Neural cell (in vitro differentiated cells): Measurements from ENCODE around the gene MID1. TPM values are rescaled to one million over a fixed set of nuclear protein-coding genes. Genes with fewer than 3 reads are reported as not detected.

Experiments used
- H2AFZ ChIP-seq: fragments of 200-600, 300-800 bp; sonication (generic), shearing (Covaris generic); 2 replicates; pipeline ENCODE4 v1.6.0; 2014; ENCODE audit warnings: low read depth, mild to moderate bottlenecking, antibody characterized with exemption, low read length, moderate library complexity
- H3F3A ChIP-seq: fragments of 200-600 bp; shearing (Covaris generic); 2 replicates; pipeline ENCODE4 v1.6.1; 2016; ENCODE audit warnings: mild to moderate bottlenecking, moderate library complexity, mixed read lengths, antibody characterized with exemption, low read length; ENCODE audit not compliant: insufficient read depth, poor library complexity, severe bottlenecking
- H3K27ac ChIP-seq: fragments of 200-600, 300-800 bp; sonication (generic), shearing (Covaris generic); 2 replicates; pipeline ENCODE4 v1.5.1; 2014; ENCODE audit warnings: mild to moderate bottlenecking, low read length, moderate library complexity
- H3K27me3 ChIP-seq: fragments of 300-800, 200-600 bp; sonication (generic), shearing (Covaris generic); 2 replicates; pipeline ENCODE4 v1.6.0; 2014; ENCODE audit warnings: mild to moderate bottlenecking, low read depth, low read length, moderate library complexity; ENCODE audit not compliant: insufficient read depth
- H3K36me3 ChIP-seq: fragments of 300-800, 200-600 bp; sonication (generic), shearing (Covaris generic); 2 replicates; pipeline ENCODE4 v1.5.1; 2014; ENCODE audit warnings: mild to moderate bottlenecking, antibody characterized with exemption, low read length, moderate library complexity; ENCODE audit not compliant: insufficient read depth
- H3K4me2 ChIP-seq: fragments of 300-800, 200-600 bp; sonication (generic), shearing (Covaris generic); 2 replicates; pipeline ENCODE4 v1.6.0; 2014; ENCODE audit warnings: mild to moderate bottlenecking, low read length
- H3K4me3 ChIP-seq: fragments of 300-800, 200-600 bp; sonication (generic), shearing (Covaris generic); 2 replicates; pipeline ENCODE4 v1.5.1; 2014; ENCODE audit warnings: mild to moderate bottlenecking, low read length, moderate library complexity
- H3K79me2 ChIP-seq: fragments of 200-600 bp; shearing (Covaris generic); replicated peaks from 2 replicates; pipeline ENCODE4 v1.6.0; 2014; ENCODE audit warnings: mild to moderate bottlenecking, low read length, moderate library complexity; ENCODE audit not compliant: insufficient read depth
- H3K9ac ChIP-seq: fragments of 300-800, 200-600 bp; sonication (generic), shearing (Covaris generic); 2 replicates; pipeline ENCODE4 v1.6.1; 2016; ENCODE audit warnings: mild to moderate bottlenecking, low read length, mixed read lengths
- H3K9me2 ChIP-seq: fragments of 200-600 bp; shearing (Covaris generic); 2 replicates; pipeline ENCODE4 v1.6.1; 2016; ENCODE audit warnings: mild to moderate bottlenecking, low read length, mixed read lengths; ENCODE audit not compliant: insufficient read depth
- H3K9me3 ChIP-seq: fragments of 200-600, 300-800 bp; sonication (generic), shearing (Covaris generic); 2 replicates; pipeline ENCODE4 v1.6.1; 2016; ENCODE audit warnings: mild to moderate bottlenecking, mixed run types, low read length, moderate library complexity, mixed read lengths
- H4K20me1 ChIP-seq: fragments of 200-600 bp; shearing (Covaris generic); 2 replicates; pipeline ENCODE4 v1.6.1; 2016; ENCODE audit warnings: mild to moderate bottlenecking, mixed run types; ENCODE audit not compliant: insufficient read depth
- EP300 ChIP-seq: fragments of 450-650 bp; conservative IDR thresholded peaks from 2 replicates; pipeline ENCODE4 v1.6.1; 2014; ENCODE audit warnings: antibody characterized with exemption, mild to moderate bottlenecking, moderate library complexity; ENCODE audit not compliant: poor library complexity, severe bottlenecking
- EZH2 ChIP-seq: fragments of 200-600, 300-800 bp; shearing (Covaris generic), sonication (generic); IDR thresholded peaks from 2 replicates; pipeline ENCODE4 v1.6.1; 2014; ENCODE audit warnings: antibody characterized with exemption, low read length, borderline replicate concordance, mild to moderate bottlenecking; ENCODE audit not compliant: insufficient read depth, poor library complexity, severe bottlenecking
- MXI1 ChIP-seq: fragments of 450-650 bp; conservative IDR thresholded peaks from 2 replicates; pipeline ENCODE4 v1.6.1; 2014; ENCODE audit warnings: antibody characterized with exemption, mild to moderate bottlenecking; ENCODE audit not compliant: poor library complexity, severe bottlenecking
- POLR2AphosphoS5 ChIP-seq: IDR thresholded peaks from 2 replicates; pipeline ENCODE4 v1.6.1; 2012
- RAD21 ChIP-seq: fragments of 450-650 bp; conservative IDR thresholded peaks from 2 replicates; pipeline ENCODE4 v1.6.1; 2014; ENCODE audit warnings: antibody characterized with exemption, mild to moderate bottlenecking, moderate library complexity
- SMC3 ChIP-seq: fragments of 450-650 bp; conservative IDR thresholded peaks from 2 replicates; pipeline ENCODE4 v1.6.1; 2014; ENCODE audit warnings: antibody characterized with exemption, mild to moderate bottlenecking, moderate library complexity; ENCODE audit not compliant: poor library complexity
- TAF1 ChIP-seq: IDR thresholded peaks from 2 replicates; pipeline ENCODE4 v1.6.1; 2012; ENCODE audit warnings: low read depth
- polyA plus RNA-seq: library from polyadenylated mRNA; depleted of rRNA; stranded (reverse); fragments of >200 nt; gene quantifications from 2 replicates; pipeline ENCODE4 v1.2.3, GENCODE V29; 2014
- TF ChIP-seq, protein P1 (sequence below): fragments of 450-650 bp; IDR thresholded peaks from 2 replicates; pipeline ENCODE4 v1.5.1; 2014; ENCODE audit warnings: antibody characterized with exemption, mild to moderate bottlenecking, moderate library complexity; ENCODE audit not compliant: poor library complexity, severe bottlenecking
- TF ChIP-seq, protein P2 (sequence below): IDR thresholded peaks from 2 replicates; pipeline ENCODE4 v1.6.1; 2012; ENCODE audit warnings: borderline replicate concordance

MID1 gene
- polyA plus RNA-seq, 1 donor from 2014 or later: 16.6 TPM

DNA sequence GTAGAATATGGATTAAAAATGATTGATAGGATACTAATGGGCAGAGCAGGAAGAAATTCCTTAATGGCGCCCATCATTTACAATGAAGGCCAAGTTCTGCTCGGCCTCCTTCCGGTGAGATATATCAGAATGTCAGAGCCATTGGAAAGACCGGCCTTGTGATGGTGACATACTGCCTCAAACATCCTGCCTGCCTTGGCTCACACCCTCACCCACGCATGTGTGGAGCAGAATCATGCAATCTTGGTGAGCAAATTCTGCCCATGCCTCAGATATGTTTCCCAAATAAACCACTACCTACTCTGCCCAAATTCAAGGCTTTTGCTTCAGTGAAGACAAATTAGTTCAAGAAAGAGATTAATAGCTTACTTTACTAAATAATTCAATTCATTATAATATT, 163.3 kb downstream of the MID1 start:
- Histone ChIP-seq H3F3A (no peaks in the 10 kb centered on the region), H3K4me3 (no peak overlapping the region), H3K27me3 (no peaks in the 10 kb centered on the region), H3K9me3 (no peaks in the 10 kb centered on the region), H3K4me2 (no peak overlapping the region), H3K36me3 (no peaks in the 10 kb centered on the region), H2AFZ (no peak overlapping the region), H3K27ac (no peak overlapping the region), H4K20me1 (no peaks in the 10 kb centered on the region), H3K9ac (no peak overlapping the region), H3K79me2 (no peaks in the 10 kb centered on the region), H3K9me2 (no peaks in the 10 kb centered on the region)
- TF ChIP-seq EP300 (no peak), TAF1 (no peak), EZH2 (no peak), SMC3 (no peak), RAD21 (no peak), MXI1 (no peak)

DNA sequence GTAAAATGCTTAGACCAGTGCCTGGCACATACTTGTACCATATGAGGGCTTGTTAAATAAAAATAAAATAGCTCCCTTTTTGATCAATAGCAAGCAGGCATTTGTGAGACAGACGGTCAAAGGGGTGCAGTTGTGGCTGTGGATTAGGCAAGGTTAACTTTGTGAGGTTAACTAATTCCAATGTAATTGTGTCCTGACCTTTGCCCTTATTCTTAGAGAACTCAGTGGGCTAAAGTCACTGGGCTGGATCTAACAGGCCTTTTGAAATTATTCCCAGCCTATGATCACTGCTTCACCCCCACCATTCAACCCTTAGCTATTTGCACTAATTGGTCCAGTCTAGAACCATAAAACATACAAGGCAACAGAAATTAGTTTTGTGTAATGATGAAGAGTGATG, 166.4 kb downstream of the MID1 start:
- no peak overlapping the region for H2AFZ ChIP-seq
- no peaks in the 10 kb centered on the region for H3K9me3 ChIP-seq
- no peaks in the 10 kb centered on the region for H3K36me3 ChIP-seq
- no peaks in the 10 kb centered on the region for H3K9me2 ChIP-seq
- TF ChIP-seq POLR2AphosphoS5 (no peak), TAF1 (no peak), MXI1 (no peak), RAD21 (no peak), SMC3 (no peak), EP300 (no peak), EZH2 (no peak)
- TF ChIP-seq, protein P1, sequence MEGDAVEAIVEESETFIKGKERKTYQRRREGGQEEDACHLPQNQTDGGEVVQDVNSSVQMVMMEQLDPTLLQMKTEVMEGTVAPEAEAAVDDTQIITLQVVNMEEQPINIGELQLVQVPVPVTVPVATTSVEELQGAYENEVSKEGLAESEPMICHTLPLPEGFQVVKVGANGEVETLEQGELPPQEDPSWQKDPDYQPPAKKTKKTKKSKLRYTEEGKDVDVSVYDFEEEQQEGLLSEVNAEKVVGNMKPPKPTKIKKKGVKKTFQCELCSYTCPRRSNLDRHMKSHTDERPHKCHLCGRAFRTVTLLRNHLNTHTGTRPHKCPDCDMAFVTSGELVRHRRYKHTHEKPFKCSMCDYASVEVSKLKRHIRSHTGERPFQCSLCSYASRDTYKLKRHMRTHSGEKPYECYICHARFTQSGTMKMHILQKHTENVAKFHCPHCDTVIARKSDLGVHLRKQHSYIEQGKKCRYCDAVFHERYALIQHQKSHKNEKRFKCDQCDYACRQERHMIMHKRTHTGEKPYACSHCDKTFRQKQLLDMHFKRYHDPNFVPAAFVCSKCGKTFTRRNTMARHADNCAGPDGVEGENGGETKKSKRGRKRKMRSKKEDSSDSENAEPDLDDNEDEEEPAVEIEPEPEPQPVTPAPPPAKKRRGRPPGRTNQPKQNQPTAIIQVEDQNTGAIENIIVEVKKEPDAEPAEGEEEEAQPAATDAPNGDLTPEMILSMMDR: no peak
- TF ChIP-seq, protein P2, sequence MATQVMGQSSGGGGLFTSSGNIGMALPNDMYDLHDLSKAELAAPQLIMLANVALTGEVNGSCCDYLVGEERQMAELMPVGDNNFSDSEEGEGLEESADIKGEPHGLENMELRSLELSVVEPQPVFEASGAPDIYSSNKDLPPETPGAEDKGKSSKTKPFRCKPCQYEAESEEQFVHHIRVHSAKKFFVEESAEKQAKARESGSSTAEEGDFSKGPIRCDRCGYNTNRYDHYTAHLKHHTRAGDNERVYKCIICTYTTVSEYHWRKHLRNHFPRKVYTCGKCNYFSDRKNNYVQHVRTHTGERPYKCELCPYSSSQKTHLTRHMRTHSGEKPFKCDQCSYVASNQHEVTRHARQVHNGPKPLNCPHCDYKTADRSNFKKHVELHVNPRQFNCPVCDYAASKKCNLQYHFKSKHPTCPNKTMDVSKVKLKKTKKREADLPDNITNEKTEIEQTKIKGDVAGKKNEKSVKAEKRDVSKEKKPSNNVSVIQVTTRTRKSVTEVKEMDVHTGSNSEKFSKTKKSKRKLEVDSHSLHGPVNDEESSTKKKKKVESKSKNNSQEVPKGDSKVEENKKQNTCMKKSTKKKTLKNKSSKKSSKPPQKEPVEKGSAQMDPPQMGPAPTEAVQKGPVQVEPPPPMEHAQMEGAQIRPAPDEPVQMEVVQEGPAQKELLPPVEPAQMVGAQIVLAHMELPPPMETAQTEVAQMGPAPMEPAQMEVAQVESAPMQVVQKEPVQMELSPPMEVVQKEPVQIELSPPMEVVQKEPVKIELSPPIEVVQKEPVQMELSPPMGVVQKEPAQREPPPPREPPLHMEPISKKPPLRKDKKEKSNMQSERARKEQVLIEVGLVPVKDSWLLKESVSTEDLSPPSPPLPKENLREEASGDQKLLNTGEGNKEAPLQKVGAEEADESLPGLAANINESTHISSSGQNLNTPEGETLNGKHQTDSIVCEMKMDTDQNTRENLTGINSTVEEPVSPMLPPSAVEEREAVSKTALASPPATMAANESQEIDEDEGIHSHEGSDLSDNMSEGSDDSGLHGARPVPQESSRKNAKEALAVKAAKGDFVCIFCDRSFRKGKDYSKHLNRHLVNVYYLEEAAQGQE: no peak
- no peaks in the 10 kb centered on the region for H3K79me2 ChIP-seq
- H3K4me3 ChIP-seq: no peak overlapping the region
- H3K27ac ChIP-seq: no peak overlapping the region
- H4K20me1 ChIP-seq: no peaks in the 10 kb centered on the region
- no peaks in the 10 kb centered on the region for H3F3A ChIP-seq
- H3K27me3 ChIP-seq: no peaks in the 10 kb centered on the region
- H3K9ac ChIP-seq: no peak overlapping the region
- H3K4me2 ChIP-seq: no peak overlapping the region

DNA sequence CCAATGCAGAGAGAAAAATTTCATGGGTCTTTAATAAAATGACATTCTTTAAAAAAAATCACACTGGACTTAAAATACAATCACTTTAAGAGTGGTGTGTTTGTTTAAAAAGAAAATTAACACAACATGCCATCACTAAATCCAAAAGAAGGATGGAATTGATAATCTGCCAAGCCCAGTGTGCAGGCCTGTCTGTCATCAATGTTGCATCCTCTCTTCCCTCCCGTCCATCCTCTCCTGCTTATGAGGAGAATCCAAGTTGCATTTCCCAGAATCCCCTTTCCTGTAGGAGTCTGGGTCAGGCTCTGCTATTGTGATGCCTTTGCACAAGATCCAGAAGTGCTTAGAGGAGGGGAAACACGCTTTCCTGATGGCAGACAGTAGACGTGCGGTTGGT, 169.4 kb downstream of the MID1 start:
- no peak overlapping the region for H3K27ac ChIP-seq
- no peaks in the 10 kb centered on the region for H3K27me3 ChIP-seq
- no peak overlapping the region for H3K4me2 ChIP-seq
- no peaks in the 10 kb centered on the region for H3K79me2 ChIP-seq
- no peaks in the 10 kb centered on the region for H3K36me3 ChIP-seq
- no peaks in the 10 kb centered on the region for H4K20me1 ChIP-seq
- H3K9me3 ChIP-seq: no peaks in the 10 kb centered on the region
- H2AFZ ChIP-seq: no peak overlapping the region
- no peak overlapping the region for H3K9ac ChIP-seq
- TF ChIP-seq EP300 (no peak), POLR2AphosphoS5 (no peak)
- TF ChIP-seq, protein P1: no peak
- H3F3A ChIP-seq: no peaks in the 10 kb centered on the region
- no peak overlapping the region for H3K4me3 ChIP-seq
- no peaks in the 10 kb centered on the region for H3K9me2 ChIP-seq
